AG09319 (cell line): ENCODE measurements around the gene GRK5.

Experiments used
- DNase-seq: peaks from one replicate; pipeline ENCODE4 v3.0.0-alpha.2; 2010; ENCODE audit warnings: low read depth; ENCODE audit errors: extremely low read depth
- TF ChIP-seq, protein P1 (sequence below): IDR thresholded peaks from 2 replicates; pipeline ENCODE4 v1.5.1; 2011; ENCODE audit warnings: low read depth, mild to moderate bottlenecking, inconsistent platforms, low read length, moderate library complexity

GRK5 gene

GRCh38 chr10:119286516-119286915, 79.1 kb downstream of the GRK5 start:
- DNase-seq: no peak
- TF ChIP-seq, protein P1, sequence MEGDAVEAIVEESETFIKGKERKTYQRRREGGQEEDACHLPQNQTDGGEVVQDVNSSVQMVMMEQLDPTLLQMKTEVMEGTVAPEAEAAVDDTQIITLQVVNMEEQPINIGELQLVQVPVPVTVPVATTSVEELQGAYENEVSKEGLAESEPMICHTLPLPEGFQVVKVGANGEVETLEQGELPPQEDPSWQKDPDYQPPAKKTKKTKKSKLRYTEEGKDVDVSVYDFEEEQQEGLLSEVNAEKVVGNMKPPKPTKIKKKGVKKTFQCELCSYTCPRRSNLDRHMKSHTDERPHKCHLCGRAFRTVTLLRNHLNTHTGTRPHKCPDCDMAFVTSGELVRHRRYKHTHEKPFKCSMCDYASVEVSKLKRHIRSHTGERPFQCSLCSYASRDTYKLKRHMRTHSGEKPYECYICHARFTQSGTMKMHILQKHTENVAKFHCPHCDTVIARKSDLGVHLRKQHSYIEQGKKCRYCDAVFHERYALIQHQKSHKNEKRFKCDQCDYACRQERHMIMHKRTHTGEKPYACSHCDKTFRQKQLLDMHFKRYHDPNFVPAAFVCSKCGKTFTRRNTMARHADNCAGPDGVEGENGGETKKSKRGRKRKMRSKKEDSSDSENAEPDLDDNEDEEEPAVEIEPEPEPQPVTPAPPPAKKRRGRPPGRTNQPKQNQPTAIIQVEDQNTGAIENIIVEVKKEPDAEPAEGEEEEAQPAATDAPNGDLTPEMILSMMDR: no peak

DNA sequence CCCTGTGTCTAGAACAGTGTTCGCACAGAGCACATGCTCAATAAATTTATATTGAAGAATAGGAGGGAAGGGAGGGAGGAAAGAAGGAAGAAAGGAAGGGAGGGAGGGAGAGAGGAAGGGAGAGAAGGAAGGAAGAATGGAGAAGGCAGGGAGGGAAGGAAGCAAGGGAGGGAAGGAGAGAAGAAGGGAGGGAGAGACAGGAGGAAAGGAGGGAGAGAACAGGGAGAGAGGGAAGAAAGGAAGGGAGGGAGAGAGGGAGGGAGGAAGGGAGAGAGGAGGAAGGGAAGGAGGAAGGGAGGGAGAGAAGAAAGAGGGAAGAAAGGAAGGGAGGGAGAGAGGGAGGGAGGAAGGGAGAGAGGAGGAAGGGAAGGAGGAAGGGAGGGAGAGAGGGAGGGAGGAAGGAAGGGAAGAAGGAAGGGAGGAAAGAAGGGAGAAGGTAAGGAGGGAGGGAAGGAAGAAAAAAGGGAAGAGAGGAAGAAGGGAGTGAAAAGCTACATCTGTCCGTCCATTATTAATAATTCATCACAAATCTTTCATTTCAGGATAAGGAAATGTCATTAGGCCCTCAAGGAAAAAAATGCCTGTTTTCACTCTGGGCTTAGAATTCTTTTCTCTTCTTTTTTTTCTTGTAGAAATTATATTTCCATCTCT, 79.7 kb downstream of the GRK5 start:
- TF ChIP-seq, protein P1: no peak

GRCh38 chr10:119288574-119289001, 81.2 kb downstream of the GRK5 start:
- no peak for DNase-seq
- TF ChIP-seq, protein P1: no peak

More for the DNA sequence above, 79.7 kb downstream of the GRK5 start:
- DNase-seq: no peak

DNA sequence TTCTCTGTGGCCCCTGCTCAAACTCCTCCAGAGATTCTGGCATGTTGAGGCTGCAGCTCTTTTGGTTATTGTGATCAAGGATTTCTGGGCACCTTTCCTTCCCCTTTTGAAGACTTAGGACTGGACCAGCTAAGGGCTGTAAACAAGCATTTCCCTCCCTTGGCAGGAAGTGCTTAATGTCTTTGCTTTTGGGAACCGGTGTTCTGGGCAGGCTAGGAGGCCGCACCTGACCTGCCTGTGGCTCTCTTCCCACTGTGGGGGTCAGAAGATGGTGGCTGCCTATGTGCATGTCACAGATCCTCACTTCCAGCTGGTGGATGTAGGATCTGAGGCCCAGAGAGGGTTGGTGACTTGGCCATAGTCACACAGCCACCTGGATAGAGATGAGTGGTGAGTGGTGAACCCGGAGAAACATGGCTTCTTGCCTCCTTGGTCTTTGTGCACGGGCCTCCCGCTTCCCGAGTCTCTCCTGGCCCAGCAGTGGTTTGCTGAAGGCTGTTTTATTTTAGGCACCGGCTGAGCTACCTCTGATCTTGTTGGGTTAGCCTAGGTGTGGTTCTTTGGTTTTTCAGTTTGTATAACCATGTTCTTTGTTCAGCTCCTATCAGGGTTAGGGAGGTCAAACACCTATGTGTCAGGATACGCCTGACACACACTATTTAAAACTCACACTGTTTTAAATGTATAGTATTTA, 82.0 kb downstream of the GRK5 start:
- DNase-seq: no peak
- TF ChIP-seq, protein P1: no peak

DNA sequence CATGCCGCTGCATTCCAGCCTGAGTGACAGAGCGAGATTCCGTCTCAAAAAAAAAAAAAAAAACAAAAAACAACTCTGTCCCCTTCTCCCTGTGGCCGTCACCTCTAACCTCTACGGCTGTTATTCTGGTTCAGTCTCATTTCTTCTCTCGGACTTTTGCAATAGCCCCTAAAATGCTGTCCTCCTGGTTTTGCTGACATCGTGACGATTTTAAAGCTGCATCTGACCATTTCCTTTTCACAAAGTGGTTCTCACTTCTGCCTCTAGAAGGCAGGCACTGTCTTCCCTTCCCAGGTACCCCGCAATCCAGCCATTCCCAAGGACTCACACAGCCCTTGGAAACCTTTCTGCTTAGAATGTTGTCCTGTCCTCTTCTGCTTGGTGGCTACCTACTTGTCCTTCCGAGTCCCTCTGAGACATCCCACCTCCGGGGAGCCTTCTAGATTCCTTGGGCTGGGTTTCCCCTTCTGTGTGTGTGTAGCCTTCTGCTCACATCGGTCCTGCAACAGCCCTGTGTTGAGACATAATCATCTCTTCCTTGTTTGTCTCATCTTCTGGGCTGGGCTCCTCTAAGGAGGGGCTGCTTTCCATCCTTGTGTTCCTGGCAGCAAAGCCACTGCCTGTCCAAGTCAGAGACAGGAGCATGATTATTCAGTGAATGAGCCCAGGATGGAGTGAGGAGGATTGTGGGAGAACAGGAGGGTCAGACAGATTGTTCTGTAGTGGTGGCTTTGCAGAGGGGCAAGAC, 83.1 kb downstream of the GRK5 start:
- TF ChIP-seq, protein P1: no peak; the same call in 1 of the 2 replicates
- no peak for DNase-seq

- TF ChIP-seq, protein P1: no peak
- no peak for DNase-seq
Observed at GRCh38 chr10:119291223-119291900, 84.0 kb downstream of the GRK5 start.
